Activated naive CD4-positive, alpha-beta T cell treated with Interleukin-2 at 50 U/mL for 16 hours (primary cell): ENCODE measurements around the gene GALNT8.

Source experiments
- DNase-seq: peaks from one replicate; pipeline ENCODE4 v3.0.0-alpha.2; 2020

GALNT8 gene

DNA sequence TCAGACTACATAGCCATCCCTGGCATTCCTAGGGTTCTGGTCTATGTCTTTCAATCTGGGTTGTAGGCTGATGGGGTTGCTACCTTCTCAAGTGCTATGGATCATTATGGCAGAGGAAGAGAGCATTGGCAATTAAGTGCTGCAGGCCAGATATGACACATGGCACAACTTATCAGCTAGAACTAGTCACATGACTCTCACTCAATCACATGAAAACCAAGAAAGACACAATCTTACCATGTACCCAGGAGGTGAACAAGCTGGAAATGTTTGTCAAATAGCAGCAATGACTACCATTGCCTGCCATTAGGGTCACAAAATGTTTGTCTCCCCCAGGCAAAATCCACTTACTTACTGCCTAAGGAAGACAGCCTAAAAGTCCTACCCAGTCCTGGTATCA is 80.4 kb downstream of the GALNT8 start:
- DNase-seq: no peak

DNA sequence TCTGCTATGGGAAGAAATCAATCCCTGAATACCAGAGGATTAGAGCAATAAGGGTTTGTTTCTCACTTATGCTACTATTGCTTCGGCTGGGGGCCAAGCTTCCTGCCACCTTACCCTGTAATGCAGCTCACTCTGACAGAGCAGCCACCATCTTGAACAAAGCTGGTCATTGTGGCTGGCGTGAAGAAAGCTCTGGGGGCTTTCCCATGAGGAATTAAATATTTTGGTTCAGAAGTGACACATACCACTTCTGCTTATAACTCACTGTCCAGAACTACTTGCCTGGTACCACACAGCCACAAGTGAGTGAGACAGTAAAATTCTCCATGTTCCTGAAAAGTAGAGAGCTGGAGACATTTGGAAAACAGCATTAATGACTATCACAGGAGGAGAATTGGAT is 82.6 kb downstream of the GALNT8 start:
- DNase-seq: no peak

DNA sequence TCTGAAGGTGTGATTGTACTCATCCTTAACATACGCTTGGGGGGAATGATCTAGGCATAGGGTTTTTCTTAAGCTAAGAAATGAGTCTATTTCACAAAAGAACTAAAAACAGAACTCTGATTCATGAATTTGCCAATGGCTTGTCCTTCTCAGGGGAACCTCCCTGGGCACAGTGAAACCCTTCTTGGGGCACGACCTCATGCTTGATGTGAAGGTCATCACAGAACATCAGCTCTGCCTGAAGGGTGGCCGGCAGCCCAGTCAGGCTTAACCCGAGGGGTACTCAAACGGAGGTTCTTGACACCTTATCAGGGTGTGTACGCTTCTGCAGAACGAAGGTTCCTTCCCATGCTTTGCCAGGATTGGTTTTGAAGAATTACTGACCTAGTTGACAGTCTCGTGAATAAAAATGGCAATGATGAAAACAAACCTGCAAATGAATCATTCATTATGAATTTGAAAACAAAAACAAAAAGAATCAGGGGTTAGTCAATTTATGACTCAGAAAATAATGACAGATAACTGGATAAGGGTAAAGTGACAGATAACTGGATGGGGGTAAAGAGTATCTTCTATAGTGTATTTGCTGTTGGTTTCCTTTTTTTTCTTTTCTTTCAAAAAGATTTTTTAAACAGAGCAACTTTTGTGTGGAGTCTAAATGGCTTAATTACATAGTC is 86.4 kb downstream of the GALNT8 start:
- peak; percentile 23 for DNase-seq

DNA sequence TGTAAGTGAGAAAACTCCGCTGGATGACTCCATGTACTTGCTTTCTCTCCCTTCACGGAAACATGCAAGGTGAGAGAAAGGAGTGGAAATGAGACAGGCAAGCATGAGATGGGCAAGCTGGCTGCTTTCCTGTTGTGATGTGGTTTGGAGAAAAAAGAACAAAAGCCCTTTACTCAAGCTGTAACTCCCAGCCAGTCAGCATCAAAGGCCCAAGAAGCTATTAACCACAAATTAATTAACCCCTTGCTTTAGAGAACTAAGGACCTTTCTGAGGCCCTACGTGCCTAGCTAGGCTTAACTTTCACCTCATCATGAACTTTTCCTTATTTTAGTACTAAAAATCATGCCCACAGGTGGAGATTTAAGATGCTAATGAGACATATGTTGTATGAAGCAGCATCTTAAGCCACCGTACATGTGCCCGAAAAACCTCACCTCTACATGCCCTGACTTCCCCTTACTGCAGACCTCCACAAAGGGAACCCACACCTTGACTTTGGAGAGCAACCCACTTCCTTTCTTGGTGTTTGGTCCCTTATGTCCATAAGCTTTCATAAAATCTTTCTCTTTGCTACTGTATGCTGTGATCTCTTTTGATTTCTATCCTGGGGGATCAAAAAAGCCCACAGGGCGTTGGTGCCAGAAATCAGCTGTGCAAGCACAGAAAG is 87.0 kb downstream of the GALNT8 start:
- no peak for DNase-seq

DNA sequence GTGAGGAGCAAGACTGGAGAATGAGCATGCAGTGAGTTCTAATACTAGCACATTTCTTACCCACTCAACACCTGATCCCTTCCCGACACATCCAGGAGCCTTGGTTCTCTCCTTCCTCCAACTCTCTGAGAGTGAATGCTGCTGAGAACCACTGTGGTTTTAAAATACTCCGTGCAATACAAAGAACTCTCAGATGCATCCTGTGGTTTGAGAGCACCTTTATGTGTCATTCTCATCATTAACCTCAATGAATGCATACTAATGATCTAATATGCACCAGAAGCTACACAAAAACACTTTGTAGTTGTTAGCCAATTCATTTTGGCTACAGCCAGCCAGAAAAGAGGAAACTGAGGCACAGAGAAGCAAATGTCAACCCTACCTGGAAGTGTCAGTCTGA is 87.6 kb downstream of the GALNT8 start:
- no peak for DNase-seq

DNA sequence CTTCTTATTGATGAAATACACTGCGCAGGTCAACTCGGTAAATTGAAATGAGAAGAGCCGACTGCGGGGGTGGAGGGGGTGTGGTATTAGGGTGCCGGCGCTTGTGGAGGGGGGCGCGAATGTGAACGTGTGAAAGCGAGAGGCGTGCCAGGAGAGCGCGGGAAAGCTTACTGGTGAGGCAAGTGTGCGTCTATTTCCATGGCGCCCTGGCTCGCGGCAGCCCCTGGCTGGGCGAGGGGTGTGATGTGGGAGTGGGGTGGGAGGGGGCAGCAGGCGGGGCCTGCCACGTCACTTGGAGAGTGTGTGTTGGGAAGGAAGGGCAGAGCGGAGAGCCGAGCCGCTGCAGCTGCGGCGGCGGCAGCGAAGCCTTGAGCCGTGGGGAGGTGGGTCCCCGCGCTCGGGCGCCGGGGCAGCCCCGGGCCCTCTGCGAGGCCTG is 88.8 kb downstream of the GALNT8 start:
- DNase-seq: peak; percentile 26

DNA sequence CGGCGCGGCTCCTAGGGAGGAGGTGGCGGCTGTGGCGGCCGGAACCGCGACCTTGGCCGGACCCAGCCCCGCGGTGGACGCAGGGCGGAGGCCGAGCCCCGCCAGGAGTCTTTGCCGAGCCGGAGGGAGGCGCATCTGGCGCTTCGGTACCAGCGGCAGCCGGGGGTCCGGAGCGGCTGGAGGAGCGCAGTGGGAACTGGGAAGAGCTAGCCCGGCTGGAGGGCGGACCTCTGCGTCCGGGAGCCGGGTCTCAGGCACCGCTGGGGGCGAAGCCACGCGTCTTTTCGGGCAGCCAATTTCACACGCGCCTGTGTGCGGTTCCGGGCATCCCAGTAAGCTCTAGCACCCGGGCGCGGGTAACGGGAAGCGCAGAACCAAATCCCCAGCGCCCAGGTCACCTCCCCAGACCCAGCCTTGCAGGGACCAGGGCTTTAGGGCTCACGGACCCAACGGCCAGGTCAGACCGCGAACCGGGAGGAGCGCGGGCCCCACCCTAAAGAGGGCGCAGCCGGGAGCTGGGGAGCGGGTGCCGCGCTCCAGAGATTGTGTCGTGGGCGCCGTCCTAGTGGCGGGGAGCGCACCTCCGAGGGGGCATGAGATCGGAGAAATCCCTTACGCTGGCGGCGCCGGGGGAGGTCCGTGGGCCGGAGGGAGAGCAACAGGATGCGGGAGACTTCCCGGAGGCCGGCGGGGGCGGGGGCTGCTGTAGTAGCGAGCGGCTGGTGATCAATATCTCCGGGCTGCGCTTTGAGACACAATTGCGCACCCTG is 89.4 kb downstream of the GALNT8 start:
- DNase-seq: peak; percentile 13

DNA sequence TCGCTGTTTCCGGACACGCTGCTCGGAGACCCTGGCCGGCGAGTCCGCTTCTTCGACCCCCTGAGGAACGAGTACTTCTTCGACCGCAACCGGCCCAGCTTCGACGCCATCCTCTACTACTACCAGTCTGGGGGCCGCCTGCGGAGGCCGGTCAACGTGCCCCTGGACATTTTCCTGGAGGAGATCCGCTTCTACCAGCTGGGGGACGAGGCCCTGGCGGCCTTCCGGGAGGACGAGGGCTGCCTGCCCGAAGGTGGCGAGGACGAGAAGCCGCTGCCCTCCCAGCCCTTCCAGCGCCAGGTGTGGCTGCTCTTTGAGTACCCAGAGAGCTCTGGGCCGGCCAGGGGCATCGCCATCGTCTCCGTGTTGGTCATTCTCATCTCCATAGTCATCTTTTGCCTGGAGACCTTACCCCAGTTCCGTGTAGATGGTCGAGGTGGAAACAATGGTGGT is 90.0 kb downstream of the GALNT8 start:
- no peak for DNase-seq

DNA sequence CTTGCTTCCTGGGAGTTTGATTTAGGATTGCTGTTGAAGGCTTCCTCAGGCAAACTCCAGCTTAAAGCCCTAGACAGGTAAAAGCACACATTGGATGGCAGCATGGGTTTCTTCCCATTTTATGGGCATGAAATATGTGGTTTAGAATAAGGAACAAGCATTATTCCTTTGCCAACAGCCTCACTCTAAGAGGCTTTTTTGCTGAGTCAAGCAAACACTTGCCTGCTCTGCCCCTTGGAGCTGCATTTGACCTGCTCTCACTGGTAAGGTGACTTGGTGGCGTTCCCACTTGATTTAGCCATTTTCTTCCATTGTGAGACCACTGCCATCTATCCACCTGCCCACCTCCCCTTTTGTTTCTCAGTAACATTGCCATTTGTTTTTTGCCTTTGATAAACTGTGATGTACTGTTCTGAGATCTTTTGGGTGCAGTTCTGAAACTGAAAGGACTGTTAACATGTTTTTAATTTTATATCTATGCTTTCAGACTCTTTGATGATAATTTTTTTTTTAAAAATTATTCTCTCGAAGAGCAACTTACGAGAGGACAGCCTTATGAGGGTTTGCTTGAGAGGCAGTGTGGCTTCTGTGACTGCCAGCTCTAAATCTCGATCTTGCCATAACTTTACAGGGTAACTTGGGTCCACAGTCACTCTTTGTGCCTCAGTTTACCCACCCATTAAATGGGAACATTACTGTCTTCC is 92.6 kb downstream of the GALNT8 start:
- DNase-seq: no peak

DNA sequence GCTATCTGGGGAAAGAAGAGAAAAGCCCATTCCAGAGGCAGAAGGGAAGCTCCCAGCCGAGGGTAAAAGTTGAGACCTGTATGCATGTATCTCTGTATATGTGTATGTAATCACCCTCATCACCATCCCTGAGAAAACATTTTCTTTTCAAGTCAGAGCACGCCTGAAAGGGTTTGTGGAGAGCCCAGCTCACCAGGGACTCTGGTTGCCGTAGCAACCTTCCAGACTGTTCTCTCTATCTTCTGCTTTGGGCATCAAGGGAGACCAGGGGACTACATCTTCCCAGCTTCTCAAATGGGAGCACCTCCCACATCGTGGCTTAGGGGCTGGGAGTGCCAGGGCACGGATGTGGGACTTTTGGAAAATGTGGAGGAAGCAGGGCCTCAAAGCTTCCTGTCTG is 93.5 kb downstream of the GALNT8 start:
- no peak for DNase-seq

DNA sequence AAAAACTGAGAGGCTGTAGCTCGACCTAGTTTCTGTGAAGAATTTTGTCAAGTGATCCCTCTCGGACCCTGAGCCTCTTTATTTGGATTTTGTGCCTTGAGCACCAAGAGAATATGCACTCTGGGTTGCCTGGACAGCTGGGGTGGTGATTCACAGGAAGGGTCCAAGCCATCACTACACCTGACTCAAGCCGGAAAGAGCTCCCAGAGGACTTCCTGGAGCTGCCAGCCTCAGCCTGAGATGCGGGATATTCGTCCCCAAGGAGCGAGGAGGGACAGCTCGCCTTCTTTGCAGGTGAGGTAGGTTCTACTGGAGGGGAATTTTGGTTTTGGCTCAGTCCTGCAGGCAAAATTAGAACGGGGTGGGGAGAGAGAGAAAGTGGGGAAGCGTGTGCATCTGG is 94.3 kb downstream of the GALNT8 start:
- DNase-seq: no peak

DNA sequence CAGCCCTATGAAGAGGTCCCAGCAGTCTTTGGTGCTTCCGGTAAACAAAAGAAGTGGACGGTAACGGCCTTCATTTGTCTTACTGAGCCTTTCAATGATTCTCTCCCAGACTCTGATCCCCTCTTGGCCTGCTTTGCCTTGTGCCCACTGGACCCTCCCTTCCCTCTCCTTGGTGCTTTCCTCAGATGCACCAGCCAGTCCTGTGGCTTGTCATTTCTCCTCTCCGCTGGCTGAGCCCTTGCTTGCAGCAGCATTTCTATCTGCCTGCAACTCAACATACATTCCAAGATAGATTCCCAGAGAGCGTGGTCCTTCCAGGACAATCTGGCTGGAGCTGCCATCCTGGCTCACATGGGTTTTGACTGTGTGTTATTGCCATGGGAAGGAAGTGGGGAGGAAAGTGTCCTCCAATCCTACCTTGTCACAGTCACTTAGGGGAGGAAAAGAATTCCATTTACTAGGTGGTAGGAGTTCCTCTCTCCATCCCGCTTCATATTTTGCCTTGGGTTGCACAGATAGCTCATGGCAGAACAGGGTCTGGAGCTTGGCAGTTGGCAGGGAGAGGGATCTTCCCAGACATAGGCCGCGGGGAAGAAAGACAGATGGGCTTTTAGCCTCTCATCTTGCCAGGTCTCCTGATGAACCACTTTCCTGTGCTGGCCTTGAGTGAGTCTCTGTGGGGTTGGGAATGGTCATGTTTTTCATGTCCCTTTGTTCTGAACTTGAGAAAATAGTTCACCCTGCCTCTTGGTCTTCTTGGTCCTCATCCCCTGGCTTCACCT is 96.7 kb downstream of the GALNT8 start:
- DNase-seq: no peak

DNA sequence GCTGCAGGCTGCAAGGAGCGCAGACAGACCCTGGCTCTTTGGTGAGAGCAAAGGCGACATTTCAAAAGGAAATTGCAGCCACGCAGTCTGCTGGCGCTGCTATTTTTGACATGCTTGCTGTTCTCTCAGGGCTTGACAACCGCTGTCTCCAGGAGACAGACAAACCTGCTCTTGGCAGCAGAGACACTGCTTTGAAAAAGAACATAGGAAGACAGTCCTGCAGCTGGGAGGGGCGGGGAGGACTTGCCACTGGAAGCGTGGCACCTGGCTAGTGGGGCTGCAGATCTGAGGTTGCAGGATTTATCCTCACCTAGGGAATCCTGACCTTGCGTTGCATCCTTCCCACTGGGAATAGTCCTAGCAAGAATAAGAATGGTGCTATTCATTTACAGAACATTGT is 97.7 kb downstream of the GALNT8 start:
- no peak for DNase-seq

DNA sequence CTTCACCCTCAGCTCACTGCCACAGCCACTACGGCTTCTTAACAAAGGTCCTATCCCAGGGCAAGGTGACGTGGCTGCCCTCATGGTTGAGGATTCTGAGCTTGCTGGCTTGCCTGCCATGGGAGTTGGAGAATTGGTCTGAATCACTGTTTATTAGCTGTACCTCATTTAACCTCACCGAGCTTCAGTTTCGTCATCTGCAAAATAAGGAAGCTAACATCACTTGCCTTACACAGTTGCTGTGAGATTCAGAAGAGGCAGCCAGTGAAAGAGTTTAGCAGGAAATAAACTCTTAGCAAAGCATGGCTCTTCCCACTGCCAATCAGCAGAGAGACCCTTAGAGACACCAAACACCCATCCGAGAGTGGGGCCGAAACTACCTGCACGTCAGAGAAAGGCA is 99.5 kb downstream of the GALNT8 start:
- DNase-seq: no peak

DNA sequence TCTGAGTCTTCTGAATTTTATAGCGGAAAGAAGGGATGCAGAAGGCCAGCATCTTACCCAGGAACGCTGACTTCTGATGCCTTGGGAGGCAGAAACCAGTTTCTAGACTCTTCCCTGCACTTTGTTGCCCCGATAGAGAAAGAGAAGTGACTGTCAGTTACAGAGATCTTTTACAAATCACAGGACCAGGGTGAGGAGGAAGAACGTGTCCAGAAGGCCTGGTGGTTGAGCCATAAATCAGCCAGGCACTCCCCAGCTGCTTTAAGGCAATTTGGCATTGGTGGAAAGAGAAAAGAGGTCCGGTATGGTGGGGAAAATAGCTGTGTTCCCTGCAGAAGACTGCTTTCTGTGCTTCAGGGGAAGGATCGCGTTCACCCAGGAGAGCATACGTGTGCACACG is 100.8 kb downstream of the GALNT8 start:
- DNase-seq: no peak
